AG10803 (cell line): ENCODE results near the gene FXYD1.
"Not testable (repeated sequence)": the region's sequence is repeated elsewhere in the genome, so short reads cannot be mapped to it uniquely, and the experiment has no call there.

Experiments
- DNase-seq: peaks from one replicate; pipeline ENCODE4 v3.0.0; 2010; ENCODE audit warnings: low read depth
- H3K4me3 ChIP-seq: 2 replicates; pipeline ENCODE4 v1.5.1; 2011; ENCODE audit warnings: mild to moderate bottlenecking, low read length, control low read depth
- CTCF ChIP-seq: conservative IDR thresholded peaks from 2 replicates; pipeline ENCODE4 v1.5.1; 2011; ENCODE audit warnings: mild to moderate bottlenecking, low read length, control low read depth, inconsistent platforms

Gene FXYD1

GRCh38 chr19:35149463-35149862 is 10.8 kb downstream of the FXYD1 start:
- H3K4me3 ChIP-seq = no peak overlapping the region
- TF ChIP-seq CTCF = no peak
- no peak for DNase-seq

GRCh38 chr19:35150445-35150844 is 11.8 kb downstream of the FXYD1 start:
- no peak for TF ChIP-seq CTCF
- no peak for DNase-seq
- no peak overlapping the region for H3K4me3 ChIP-seq

- TF ChIP-seq CTCF = no peak
- DNase-seq = no peak
- H3K4me3 ChIP-seq = no peak overlapping the region
These were observed 12.8 kb downstream of the FXYD1 start for GRCh38 chr19:35151273-35152065.

GRCh38 chr19:35153129-35153522 is 14.5 kb downstream of the FXYD1 start:
- H3K4me3 ChIP-seq, DNase-seq: not testable (repeated sequence)

GRCh38 chr19:35153701-35154524 is 15.3 kb downstream of the FXYD1 start:
- peak; percentile 63 for TF ChIP-seq CTCF
- peak; percentile 33 for DNase-seq
- H3K4me3 ChIP-seq = peak overlapping the region; percentile 89

GRCh38 chr19:35154525-35155406 is 16.1 kb downstream of the FXYD1 start, which contains the start of gene FXYD5:
Gene FXYD5, plus strand, starts transcription at chr19:35154735. Its CDS starts 816 bp downstream, at chr19:35155551.
- peak; percentile 76 for DNase-seq
- TF ChIP-seq CTCF = peak; percentile 23
- H3K4me3 ChIP-seq = peak within 1 kb of the TSS; percentile 89

GRCh38 chr19:35155441-35155840 is 16.8 kb downstream of the FXYD1 start:
- no peak for TF ChIP-seq CTCF
- peak overlapping the region; percentile 89 for H3K4me3 ChIP-seq
- no peak for DNase-seq
